Stimulated activated CD8-positive, alpha-beta memory T cell treated with anti-CD3 and anti-CD28 coated beads, Interleukin-15, amount 100 ng/mL, for 4 hours (primary cell): ENCODE data around the gene SNRPB.

ENCODE experiments used
- DNase-seq, 2 donors: peaks; one replicate each; pipeline ENCODE4 v3.0.0-alpha.2; 2020; ENCODE audit warnings: low read depth in 2 of 2

Gene SNRPB

GRCh38 chr20:2475850-2476741 lies 5.5 kb upstream of the SNRPB start:
- no peak for DNase-seq

- DNase-seq = no peak
These were observed 2.9 kb upstream of the SNRPB start for GRCh38 chr20:2473516-2473915.

- DNase-seq = peak; percentile 30 to 48
These were observed 582 bp downstream of the SNRPB start for GRCh38 chr20:2469991-2470422.

- DNase-seq = no peak
These were observed 1.8 kb downstream of the SNRPB start for GRCh38 chr20:2468581-2469407.

GRCh38 chr20:2467412-2467811 lies 3.2 kb downstream of the SNRPB start:
- no peak for DNase-seq

GRCh38 chr20:2465100-2465499 lies 5.5 kb downstream of the SNRPB start:
- no peak for DNase-seq

- no peak for DNase-seq
These were observed 6.8 kb downstream of the SNRPB start for GRCh38 chr20:2463616-2464365.

GRCh38 chr20:2462484-2462883 lies 8.1 kb downstream of the SNRPB start:
- no peak for DNase-seq

- no peak for DNase-seq
These were observed 9.7 kb downstream of the SNRPB start for GRCh38 chr20:2460752-2461424.

GRCh38 chr20:2459981-2460751 lies 10.4 kb downstream of the SNRPB start:
- DNase-seq = no peak

GRCh38 chr20:2458919-2459499 lies 11.6 kb downstream of the SNRPB start:
- DNase-seq = no peak

- no peak for DNase-seq
These were observed 14.7 kb downstream of the SNRPB start for GRCh38 chr20:2455771-2456497.

- DNase-seq = no peak
These were observed 16.8 kb downstream of the SNRPB start for GRCh38 chr20:2453792-2454191.

- DNase-seq = peak in 1 of 2 donors; percentile 11
These were observed 18.5 kb downstream of the SNRPB start for GRCh38 chr20:2451939-2452732.

GRCh38 chr20:2451422-2451821 lies 19.2 kb downstream of the SNRPB start:
- DNase-seq = no peak

- DNase-seq = no peak
These were observed 21.2 kb downstream of the SNRPB start for GRCh38 chr20:2449386-2449785.

GRCh38 chr20:2446845-2447244 lies 23.7 kb downstream of the SNRPB start:
- DNase-seq = no peak

GRCh38 chr20:2431185-2431584 lies 39.4 kb downstream of the SNRPB start:
- no peak for DNase-seq

GRCh38 chr20:2430538-2430937 lies 40.1 kb downstream of the SNRPB start:
- DNase-seq = no peak
